ENCODE data around the gene CD4.

The CD4 gene

GRCh38 chr12:6765634-6766581, 23.4 kb upstream of the CD4 start, which contains the start of gene PTMS:
Gene PTMS (plus strand): TSS chr12:6766363. CDS start chr12:6766706, 343 bp downstream.
- DNase-seq = no peak

- peak; percentile 53 for DNase-seq
Measured at GRCh38 chr12:6766651-6767349, 22.5 kb upstream of the CD4 start.

- no peak for DNase-seq
Measured at GRCh38 chr12:6767353-6768319, 21.7 kb upstream of the CD4 start.

- DNase-seq = no peak
Measured at GRCh38 chr12:6768437-6768914, 20.9 kb upstream of the CD4 start.

GRCh38 chr12:6768990-6769389, 20.3 kb upstream of the CD4 start:
- no peak for DNase-seq

GRCh38 chr12:6769666-6770065, 19.7 kb upstream of the CD4 start:
- DNase-seq = no peak

DNA sequence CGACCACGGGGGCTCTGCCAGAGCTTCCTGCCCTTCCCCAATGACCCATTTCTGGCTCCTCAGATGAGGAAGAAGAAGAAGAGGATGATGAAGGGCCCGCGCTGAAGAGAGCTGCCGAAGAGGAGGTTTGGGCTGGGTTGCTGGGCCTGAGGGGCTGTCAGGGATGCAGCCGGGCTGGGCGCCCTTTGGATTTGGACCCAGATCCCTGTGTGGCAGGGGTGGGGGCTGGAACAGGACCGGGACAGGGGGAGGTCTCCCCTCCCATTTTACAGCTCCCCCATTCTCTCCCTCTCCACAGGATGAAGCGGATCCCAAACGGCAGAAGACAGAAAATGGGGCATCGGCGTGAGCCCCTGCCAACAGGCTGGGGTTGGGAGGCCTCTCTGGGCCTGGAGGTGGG, 19.2 kb upstream of the CD4 start:
- no peak for DNase-seq

- DNase-seq = no peak
Measured at GRCh38 chr12:6770600-6770999, 18.7 kb upstream of the CD4 start.

DNA sequence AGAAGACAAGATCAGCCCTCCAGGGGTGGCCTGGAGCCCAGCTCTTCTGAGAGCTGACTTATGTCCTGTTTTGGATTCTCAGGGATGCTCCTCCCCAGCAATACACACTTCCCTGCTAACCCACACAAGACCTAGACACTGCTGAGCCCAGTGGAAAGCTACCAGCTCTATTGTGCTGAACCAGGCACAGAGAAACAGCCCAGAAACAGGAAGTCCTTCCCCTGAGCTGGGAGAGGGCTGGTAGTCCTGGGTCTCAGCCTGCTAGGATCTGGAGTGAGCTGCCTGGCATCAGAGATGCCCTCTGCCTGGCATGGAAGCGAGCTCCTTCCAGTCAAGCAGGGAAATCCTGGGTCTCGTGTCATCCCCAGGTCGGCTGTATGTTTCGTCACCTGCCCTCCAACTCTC, 18.2 kb upstream of the CD4 start:
- no peak for DNase-seq

GRCh38 chr12:6771509-6772330, 17.6 kb upstream of the CD4 start:
- no peak for DNase-seq

GRCh38 chr12:6772331-6772695, 17.0 kb upstream of the CD4 start, which contains the start of gene LAG3:
Gene LAG3 (plus strand): TSS chr12:6772520. CDS start chr12:6772853, 333 bp downstream.
- DNase-seq = peak; percentile 55

- DNase-seq = no peak
Measured at GRCh38 chr12:6772726-6773589, 16.4 kb upstream of the CD4 start.

- DNase-seq = no peak
Measured at GRCh38 chr12:6773590-6774351, 15.6 kb upstream of the CD4 start.

- no peak for DNase-seq
Measured at GRCh38 chr12:6774499-6775062, 14.7 kb upstream of the CD4 start.

DNA sequence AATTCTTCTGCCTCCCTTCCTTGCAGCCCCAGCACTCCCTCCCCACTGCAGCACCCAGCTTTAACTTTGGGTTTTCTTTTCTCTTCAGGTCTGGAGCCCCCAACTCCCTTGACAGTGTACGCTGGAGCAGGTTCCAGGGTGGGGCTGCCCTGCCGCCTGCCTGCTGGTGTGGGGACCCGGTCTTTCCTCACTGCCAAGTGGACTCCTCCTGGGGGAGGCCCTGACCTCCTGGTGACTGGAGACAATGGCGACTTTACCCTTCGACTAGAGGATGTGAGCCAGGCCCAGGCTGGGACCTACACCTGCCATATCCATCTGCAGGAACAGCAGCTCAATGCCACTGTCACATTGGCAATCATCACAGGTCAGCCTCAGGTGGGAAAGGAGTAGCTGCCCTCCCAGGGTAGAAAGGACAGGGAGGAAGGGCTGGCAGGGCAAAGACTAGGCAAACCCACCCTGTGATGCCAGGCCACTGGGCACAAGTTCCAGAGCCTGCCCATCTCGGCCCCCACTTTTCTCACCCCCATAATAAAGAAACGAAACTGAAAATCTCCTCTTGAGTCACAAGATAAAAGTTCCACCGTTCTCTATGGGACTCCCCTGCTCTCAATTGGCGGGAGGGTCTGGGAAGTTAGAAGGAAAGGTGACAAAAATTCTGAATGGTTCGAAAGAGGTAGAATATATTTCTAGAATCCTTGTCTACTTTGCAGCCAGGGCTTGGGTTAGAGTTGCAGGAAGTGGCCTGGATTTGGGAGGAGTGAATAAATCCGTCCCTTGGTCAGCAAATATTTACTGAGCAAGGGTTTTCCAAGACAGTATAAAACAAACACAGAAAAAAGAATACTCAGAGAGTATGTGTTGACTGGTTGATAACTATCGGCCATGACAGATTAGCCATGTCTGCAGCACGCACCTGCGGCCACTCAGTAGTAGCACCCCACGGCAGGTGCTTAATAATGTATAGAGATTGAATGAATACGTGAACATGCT, 13.8 kb upstream of the CD4 start:
- no peak for DNase-seq

DNA sequence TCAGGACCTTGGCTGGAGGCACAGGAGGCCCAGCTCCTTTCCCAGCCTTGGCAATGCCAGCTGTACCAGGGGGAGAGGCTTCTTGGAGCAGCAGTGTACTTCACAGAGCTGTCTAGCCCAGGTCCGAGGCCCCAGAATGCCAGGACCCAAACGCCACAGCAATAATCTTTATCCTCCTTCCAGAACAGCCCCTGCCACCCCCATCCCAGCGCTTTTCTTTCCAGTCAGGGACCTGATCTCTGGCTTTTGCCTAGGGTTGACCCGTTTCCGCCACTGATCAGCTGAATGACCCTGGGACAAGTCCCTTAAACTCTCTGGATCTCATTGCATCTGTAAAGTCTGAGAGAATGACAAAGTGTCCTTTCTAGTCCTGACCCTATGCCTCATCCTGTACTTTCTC, 11.9 kb upstream of the CD4 start:
- no peak for DNase-seq

- no peak for DNase-seq
Measured at GRCh38 chr12:6778217-6778573, 11.1 kb upstream of the CD4 start.

Measured in stimulated activated CD4-positive, alpha-beta T cell treated with anti-CD3 and anti-CD28 coated beads, Interleukin-4, amount 100 ng/mL, for 24 hours (primary cell).